Central memory CD4-positive, alpha-beta T cell (primary cell): ENCODE results near the gene PEX1.
"Not testable (repeated sequence)": the region's sequence is repeated elsewhere in the genome, so short reads cannot be mapped to it uniquely, and the experiment has no call there.

Experiments used
- DNase-seq: peaks from one replicate; pipeline ENCODE4 v3.0.0; 2022

PEX1 gene

DNA sequence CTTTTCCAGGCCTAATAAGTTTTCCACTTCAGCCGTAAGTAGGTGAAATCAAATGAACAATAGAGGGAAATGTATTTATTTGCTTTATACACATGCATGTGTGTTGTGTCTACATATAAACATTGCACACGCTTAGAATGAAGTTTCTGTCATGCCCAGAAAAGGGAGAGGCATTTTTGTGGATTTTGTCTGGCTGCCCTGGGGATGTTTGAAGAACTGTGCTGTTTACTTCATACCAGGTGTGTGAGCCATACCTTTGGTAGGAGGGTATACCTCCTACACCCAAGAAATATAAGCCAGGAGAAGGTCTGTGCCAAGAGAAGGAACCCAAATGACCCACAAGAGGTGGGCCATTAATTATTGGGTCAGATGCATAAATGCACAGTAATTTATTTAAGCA is 68.2 kb downstream of the PEX1 start:
- no peak for DNase-seq

DNA sequence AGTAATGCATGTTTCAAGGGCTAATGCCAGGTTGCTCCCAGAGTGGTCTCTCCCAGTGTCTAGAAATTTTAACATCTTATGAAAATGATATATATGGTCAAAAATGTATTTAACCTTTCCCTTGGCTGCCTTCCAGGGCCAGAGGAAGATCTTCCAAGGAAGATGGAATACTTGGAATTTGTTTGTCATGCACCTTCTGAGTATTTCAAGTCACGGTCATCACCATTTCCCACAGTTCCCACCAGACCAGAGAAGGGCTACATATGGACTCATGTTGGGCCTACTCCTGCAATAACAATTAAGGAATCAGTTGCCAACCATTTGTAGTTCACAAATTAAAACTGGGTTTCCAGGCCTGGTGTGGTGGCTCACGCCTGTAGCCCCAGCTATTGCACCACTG is 72.1 kb downstream of the PEX1 start:
- no peak for DNase-seq

DNA sequence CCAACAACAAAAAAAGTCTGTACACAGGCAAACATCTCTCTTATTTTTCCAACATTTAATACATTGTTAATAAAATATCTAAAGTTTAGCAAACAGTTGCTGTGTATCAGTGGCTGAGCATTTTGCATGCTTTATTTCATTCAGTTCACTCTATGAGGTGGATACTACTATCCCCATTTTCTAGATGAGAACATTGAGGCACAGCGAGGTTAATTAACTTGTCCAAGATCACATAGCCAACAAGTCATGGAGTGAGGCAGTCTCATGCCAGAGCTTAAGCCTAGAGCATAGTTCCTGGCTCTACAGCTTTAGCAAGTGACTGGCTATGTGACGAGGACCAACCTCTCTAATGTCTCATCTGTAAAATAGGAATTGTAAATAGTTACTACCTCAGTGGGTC is 76.7 kb downstream of the PEX1 start:
- no peak for DNase-seq

DNA sequence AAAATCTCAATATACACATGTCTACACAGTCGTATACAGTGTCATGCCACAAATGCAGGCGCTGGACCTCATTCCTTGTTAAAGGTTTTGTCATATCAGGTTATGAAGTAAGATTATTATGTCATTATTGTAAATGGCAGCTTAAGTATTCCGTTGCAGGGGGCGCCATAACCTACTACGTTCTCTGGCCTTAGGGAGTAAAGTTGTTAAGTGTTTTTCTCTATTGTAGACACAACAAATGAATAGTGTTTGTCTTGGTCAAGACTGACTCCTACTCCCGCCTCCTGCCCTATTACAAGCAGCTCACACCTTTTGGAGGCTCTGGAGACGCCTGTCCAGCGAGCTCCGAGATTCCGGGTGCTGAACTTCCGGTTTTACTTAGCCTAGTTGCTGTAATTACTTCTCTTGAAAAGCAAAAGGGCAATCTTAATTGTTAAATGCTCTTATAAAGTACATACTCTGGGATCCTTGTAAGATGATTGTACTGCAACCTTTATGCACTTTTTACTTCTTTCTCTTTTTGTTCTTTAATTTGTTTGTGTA is 80.0 kb downstream of the PEX1 start:
- DNase-seq, result peak; percentile 71

DNA sequence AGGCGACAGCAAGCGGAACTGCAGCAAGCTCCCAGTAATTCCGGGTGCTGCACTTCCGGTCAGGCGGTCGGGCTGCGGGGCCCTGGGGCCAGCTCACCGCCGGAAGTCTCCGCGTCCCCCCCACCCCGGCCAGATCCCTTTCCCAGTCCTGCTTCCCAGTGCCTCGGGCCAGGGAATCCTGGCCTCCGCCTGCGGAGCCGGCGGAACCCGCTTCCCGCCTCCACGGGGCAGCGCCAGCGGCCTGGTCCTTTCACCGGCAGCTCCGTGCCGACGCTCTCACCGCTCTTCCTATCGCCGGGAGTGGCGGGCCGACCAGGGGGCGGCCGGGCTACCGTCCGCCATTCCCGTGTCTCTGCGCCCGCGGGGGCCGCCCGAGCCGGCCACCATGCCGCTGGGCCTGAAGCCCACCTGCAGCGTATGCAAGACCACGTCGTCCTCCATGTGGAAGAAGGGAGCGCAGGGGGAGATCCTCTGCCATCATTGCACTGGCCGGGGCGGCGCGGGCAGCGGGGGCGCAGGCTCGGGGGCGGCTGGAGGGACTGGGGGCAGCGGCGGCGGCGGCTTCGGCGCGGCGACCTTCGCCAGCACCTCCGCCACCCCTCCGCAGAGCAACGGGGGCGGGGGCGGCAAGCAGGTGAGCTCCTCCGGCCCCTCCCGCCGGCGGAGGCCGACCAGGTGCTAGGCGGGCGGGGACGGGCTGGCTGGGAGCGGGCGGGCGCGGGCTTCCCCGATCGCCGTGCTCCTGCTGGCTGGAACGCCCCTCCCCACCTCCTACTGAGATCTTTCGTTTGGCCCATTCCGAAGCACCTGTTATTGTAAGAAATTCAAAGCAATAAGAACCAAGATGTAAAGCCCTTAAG is 80.7 kb downstream of the PEX1 start, which contains the start of gene GATAD1:
Gene GATAD1, plus strand, starts transcription at position 138 of the 860 bp plus-strand sequence. Its CDS starts 248 bp downstream, at position 386.
- DNase-seq, result peak; percentile 83

DNA sequence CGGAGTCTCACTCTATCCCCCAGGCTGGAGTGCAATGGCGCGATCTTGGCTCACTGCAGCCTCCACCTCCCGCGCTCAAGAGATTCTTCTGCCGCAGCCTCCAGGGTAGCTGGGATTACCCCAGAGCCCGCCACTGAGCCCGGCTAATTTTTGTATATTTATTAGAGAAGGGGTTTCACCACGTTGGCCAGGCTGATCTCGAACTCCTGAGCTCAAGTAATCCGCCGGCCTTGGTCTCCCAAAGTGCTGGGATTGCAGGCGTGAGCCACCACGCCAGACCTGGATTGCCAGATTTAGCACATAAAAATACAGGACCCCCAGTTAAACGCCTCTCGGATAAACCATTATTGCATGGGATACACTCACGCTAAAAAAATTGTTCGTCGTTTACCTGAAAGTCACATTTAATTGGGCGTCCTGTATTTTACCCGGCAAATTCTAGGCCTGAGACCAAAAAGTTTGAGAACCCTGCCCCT is 81.4 kb downstream of the PEX1 start:
- no peak for DNase-seq

DNA sequence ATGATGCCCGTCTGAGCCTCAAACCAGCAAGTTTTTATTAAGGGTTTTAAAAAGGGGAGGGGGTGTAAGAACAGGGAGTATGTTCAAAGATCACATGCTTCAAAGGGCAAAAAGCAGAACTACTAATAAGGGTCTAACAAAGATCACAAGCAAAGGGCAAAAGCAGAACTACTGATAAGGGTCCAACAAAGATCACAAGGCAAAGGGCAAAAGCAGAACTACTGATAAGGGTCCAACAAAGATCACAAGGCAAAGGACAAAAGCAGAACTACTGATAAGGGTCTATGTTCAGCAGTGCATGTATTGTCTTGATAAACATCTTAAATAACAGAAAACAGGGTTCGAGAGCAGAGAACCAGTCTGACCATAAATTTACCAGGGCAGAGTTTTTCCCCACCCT is 85.6 kb downstream of the PEX1 start:
- DNase-seq, result not testable (repeated sequence)

DNA sequence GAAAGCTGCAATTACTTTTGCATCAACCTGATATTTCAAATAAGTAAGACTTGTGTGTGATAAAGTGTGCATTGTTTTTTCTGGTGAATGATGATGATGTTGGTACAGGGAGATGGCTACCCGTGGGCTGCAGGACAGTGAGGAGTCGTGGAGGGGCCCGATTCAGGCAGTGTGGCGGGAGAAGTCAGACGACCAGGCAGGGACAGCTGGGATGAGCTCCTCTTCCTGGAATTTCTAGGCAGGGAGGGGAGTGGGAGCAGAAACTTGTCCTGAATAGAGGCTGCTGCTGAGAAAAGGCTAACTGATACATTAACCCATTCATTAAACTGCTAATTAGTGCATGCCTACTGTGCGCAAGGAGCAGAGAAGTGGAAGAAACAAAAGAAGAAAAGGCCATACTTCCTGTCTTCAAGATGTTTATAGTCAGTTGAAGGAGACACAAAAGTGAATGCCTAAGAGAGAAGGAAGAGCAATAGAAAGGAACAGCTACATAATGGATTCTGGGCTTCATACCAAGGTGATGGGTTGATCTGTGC is 90.3 kb downstream of the PEX1 start:
- no peak for DNase-seq
